CD4-positive, alpha-beta T cell treated with Interleukin-17A for 4 hours (primary cell): Measurements from ENCODE around the gene SNX12.

Experiments used
- DNase-seq: peaks from one replicate; pipeline ENCODE4 v3.0.0-alpha.2; 2020; ENCODE audit warnings: mixed read lengths

Gene SNX12

DNA sequence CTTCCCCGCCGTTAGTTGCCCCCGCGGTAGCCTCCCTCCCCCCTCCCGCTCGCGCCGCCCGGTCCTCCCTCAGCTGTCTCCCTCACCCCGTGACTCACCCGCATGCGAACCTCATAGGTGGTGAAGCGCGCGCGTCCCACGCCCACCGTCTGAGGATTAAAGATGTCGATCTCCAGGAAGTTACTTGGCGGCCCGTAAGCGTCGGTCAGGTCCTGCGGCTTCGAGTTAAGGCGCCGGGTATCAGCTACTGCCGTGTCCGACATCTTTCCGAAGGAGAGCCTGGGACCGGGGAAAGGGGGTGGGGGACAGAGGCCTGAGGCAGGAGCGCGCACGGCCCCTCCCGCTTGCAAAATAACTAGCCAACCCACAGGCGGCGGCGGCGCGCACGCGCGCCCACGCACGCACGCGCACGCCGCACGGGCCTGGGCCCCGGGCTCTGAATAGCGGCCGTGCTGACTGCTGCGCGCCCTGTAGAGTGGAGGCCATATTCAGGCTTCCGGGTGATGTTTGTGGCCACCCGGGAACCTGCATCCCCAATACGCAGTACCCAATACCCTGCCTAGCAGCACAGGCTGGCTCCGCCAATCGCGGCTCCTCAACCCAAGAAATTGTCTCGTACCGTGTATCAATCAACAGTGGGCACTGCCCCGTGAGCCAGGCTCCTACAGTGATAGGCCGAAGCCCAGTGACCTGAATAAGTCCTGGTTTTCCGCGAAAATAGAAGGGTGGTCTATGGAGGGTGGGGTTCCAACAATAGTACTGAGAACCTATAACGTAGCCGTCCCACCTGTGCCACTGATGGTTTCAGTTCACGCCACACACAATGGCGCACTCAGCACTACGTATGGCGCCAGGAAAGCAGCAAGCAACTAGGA is at the start of gene SNX12:
TSS of gene SNX12 (minus strand) at position 291 of the 875 bp plus-strand sequence. CDS start at position 263, 28 bp downstream.
- peak; percentile 88 for DNase-seq

DNA sequence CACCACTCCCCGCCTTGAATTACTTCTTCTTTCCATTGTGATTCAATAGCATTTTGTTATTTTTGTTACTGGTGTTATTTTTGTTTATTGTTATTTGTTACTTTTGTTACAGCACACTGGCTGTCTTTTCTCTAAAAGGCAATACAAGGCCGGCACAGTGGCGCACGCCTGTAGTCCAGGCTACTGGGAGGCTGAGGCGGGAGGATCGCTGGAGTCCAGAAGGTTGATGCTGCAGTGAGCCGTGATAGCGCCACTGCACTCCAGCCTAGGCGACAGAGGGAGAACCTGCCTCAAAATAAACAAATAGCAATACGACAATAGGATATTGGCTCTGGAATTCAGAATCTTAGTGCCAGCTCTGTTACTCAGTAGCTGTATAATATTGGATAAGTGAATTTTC is 49.2 kb upstream of the SNX12 start:
- DNase-seq = no peak

- peak; percentile 44 for DNase-seq
Observed at GRCh38 chrX:71111921-71112431, 43.8 kb upstream of the SNX12 start.

- DNase-seq = peak; percentile 81
Observed at GRCh38 chrX:71111141-71111843, 43.2 kb upstream of the SNX12 start, which contains the start of gene IL2RG. Gene IL2RG (minus strand): TSS chrX:71111577. CDS start chrX:71111539, 38 bp downstream.

GRCh38 chrX:71109051-71109450 is 40.9 kb upstream of the SNX12 start:
- no peak for DNase-seq

DNA sequence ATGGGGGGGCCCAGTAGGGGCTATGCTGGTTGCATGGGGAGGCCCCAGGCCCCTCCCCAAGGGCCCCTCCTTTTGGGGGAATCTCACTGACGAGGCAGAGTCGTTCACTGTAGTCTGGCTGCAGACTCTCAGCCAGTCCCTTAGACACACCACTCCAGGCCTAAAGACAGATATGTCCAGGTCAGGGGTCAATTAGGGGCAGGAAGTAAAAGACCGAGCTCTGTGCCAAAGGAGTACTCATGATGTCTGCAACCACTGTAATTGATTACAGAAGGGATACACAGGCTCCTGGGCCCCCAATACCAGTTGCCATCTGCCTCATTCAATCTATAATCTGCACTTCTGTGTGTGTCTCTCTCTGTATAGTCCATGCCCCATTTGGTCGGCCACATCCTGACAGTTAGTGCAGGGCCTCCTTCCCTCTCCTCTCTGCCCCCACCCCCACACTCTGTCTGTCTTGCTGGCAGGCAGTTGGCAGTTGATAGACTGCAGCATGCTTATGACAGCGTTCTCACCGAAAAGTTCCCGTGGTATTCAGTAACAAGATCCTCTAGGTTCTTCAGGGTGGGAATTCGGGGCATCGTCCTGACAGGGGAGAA is 39.7 kb upstream of the SNX12 start:
- peak; percentile 64 for DNase-seq

DNA sequence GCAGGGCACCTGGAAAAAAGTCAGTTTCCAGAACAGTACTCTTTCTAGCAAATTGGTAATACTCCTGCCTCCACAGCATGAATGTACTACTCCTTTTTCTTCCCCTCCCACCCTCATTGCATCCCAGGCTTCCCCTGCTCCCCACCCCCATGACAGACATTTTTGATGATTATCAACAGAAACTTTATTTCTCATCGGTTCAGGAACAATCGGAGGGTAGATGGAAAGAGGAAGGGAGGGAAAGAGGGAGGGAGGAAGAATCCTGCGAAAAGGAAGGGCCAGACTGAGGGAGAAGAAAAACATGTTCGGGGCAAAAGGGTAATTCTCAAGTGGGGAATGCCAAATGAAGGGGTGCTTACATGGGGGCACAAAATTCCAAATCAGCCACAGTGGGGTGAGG is 39.1 kb upstream of the SNX12 start:
- no peak for DNase-seq

DNA sequence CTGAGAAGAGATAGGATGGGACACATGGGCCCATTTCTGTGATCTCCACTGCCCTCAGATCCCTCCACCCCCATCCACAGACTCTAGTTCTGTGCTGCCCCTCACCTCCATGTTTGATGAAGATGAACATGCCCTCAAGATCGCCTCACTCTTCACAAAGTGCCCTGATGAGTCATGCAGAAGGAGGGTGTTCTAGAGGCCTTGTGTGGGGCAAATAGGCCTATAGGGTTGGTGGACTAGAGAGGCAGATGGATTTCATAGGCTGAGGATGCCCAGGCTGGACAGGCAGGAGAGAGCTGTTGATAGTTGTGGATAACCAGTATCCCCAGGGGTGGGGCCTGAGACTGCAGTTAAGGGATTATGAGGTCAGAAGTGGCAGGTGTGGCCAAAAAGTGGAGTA is 38.3 kb upstream of the SNX12 start, which contains the start of gene CXorf65:
TSS of gene CXorf65 (minus strand) at position 314 of the 400 bp plus-strand sequence. CDS start at position 130, 184 bp downstream.
- peak; percentile 42 for DNase-seq

GRCh38 chrX:71105628-71106027 is 37.5 kb upstream of the SNX12 start:
- no peak for DNase-seq

DNA sequence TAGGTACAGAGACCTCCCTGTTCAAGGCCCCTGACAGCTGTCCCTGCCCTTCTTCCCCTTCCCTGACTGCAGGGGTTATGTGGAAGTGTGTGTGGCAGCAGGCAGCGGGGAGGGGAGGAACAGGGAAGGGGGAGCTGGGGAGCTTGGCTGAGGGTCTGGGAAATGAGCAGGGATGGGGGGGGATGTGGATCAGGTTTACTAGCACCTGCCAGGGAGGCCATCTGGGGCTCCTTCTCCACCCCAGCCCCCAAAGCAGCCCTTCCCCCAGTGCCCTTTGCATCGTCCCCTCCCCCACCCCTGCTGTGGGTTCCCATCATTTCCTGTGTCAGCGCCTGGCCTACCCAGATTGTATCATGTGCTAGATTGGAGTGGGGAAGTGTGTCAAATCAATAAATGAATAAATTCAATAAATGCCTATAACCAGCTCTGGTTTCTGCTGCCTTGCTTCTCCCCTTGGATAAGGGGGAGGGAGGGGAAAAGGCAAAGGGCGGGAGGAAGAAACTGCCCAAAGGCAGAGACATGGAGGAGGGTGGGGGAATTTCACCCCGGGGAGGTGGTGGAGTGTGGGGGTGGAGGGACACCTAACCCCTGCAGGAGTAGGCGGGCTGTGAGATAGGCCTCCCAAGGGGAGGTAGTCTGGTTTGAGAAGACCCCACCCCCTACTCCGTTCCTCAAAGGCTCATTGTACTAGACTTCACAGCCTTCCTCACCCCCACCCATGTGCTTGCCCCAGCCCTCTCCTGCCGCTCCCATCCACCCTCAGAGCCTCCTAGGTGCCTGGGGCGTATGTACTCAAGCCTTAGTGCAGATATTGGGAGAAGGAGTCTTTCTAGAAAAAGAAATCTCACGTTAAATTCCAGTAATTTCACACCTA is 35.2 kb upstream of the SNX12 start:
- DNase-seq = peak; percentile 79

DNA sequence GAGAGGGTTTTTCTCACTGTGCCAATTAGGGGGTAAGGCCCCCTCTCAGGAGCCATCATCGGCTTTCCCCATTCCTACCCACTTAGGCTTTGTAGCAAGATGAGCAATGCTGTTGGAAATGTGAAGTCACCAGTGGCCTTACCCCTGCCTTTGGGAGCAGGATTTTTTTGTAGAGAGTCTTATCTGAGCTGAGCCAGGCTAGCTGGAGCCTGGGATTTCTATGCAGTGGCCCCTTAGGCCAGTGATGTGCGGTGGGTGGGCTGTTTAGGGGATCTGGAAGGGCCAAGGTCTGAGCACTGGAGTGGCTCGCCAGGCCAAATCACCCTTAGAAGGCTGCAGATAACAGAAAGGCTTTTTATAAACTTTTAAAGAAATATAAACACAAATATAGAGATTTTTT is 34.2 kb upstream of the SNX12 start:
- no peak for DNase-seq

- peak; percentile 49 for DNase-seq
Observed at GRCh38 chrX:71100581-71101505, 32.7 kb upstream of the SNX12 start.

DNA sequence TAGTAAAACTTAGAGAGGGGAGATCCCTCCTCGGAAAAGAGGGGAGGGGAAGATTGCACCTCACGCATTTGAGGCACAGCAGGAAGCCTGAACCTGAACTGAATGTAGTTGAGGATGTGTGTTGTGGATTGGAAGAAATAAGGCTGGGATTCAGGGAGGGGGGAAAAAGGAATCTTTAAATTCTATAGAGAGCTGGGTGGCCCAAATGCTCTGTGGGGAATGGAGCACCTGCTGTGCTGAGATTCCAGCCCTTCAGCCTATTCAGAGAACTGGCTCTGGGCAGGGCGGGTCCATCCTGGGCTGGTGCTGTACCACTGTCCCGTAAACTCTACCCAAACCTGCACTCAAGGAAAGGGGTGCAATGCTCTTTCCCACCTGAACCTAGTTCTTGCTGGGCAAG is 31.6 kb upstream of the SNX12 start:
- no peak for DNase-seq

DNA sequence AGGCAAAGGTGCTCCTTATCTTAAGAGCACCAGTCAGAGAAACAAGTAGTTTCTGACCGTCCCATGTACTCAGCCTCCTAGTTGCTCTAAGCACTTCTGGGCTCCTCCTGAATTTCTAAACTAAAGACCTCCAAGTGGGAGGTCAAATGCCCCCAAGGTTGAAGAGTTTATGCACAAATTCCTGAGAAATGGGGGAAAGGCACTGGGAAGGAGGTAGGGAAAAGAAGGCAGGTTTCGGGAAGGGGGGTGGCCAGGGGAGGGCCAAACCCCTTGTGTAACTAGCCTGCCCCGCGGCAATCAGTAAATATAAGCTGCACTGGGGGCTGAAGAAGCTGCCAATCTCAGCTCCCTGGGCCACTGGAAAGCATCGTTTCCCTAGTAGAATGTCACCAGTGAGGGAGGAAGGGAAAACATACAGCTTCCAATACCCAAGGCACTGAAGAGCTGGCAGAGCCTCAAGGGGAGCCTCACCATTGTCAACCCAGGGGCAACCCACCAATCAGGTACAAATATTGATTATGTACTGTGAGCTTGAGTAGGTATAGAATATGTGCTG is 30.9 kb upstream of the SNX12 start:
- no peak for DNase-seq

GRCh38 chrX:71098302-71098701 is 30.2 kb upstream of the SNX12 start:
- DNase-seq = peak; percentile 90

GRCh38 chrX:71096760-71097032 is 28.6 kb upstream of the SNX12 start:
- DNase-seq = no peak

DNA sequence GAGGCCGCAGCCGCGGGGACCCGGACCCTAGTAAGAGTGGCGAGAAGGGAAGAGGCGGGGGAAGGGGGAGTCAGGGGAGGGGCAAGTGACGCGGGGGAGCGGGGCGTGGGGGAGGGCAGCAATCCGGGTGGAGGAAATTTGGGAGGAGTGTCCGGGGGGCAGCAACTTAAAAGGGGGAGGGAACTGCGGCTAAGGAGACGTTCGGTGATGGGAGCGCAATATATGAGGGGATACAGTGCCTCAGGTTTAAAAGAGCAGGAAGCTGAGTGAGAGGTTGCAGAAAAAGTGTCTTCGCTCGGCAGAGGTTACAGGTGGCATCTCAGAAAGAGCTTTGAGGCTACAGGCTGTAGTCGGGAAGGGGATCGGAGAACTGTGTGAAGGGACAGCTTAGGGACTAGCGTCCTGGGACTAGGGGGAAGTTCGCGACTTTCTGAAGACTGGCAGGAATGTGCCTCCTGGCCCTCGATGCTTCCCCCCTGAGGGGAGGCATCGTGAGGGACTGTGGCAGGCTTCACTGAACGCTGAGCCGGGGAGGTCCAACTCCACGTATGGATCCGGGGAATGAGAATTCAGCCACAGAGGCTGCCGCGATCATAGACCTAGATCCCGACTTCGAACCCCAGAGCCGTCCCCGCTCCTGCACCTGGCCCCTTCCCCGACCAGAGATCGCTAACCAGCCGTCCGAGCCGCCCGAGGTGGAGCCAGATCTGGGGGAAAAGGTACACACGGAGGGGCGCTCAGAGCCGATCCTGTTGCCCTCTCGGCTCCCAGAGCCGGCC is 28.0 kb upstream of the SNX12 start:
- DNase-seq = no peak

DNA sequence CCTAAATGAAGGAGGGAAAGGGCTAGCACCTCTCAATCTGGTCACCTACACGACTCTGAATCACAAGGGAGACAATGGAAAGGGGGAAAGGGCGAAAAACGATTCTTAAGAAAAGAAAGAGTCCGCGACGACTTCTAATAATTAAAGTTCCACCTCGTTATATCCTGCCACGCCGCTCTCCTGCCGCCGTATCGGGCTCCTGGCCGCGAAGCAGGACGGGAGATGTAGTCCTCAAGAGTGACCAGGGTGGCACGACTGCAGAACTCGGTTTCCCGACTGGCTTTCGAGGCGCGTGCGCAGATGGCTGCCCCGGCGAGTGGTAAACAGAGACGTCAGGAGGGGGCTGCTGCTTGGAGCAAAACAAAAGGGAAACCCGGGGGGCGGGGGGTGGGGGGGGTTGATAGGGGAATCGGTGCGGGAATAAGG is 27.4 kb upstream of the SNX12 start, which contains the start of gene FOXO4:
TSS of gene FOXO4 (plus strand) at position 297 of the 426 bp plus-strand sequence. CDS start 678 bp downstream, outside the sequence.
- DNase-seq = peak; percentile 92

DNA sequence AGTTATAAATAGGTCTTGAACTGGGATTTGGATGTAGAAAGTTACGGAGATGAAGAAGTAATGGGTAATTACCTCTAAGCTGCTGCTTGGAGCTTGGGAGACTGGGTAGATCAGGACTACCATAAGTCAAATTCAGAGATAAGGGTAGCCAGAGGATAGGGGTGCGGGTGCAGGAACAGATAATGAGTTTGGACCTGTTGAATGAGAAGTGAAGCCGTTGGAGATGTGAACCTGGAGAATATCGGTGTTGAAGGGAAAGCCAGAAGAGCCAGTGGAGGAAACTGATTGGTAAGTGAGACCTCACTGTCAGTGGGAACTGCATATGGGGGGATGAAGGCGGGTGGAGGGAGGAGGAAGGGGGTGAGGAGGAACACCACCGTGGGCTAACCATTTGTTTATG is 26.9 kb upstream of the SNX12 start:
- DNase-seq = no peak

DNA sequence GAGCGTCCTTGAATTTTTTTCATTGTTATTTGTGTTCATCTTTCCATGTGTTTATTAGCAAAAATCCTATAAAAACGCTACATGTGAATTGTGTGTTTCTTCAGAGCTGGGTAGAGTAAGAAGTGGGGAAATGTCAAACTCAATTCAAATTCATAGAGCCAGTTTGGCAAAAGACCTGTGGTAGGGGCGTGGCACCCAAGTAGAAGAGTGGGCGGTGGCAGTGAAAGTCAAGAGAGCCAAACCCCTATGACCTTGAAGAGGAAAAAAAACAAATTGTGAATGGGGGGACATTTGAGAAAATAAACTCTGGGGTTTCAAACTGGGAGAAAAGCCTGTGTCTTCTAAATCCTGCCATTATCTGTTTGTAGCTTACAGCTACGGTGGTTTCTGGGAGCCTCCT is 23.1 kb upstream of the SNX12 start:
- DNase-seq = no peak
